NCI-H82 treated with DMSO at 0.1 percent for 48 hours (cell line): ENCODE data around the gene JMJD6.
A peak's percentile ranks its signal among the peaks of the same experiment; 100 is the strongest.

ENCODE experiments used
- DNase-seq: peaks from one replicate; lab custom pipeline; 2025; ENCODE audit not compliant: unreplicated experiment; lab: John Stamatoyannopoulos, UW

JMJD6 gene

GRCh38 chr17:76683011-76683755, 43.2 kb downstream of the JMJD6 start:
- no peak for DNase-seq

GRCh38 chr17:76682296-76682695, 44.1 kb downstream of the JMJD6 start:
- DNase-seq: no peak

- DNase-seq: peak; percentile 17
Measured at GRCh38 chr17:76681222-76682137, 44.9 kb downstream of the JMJD6 start.

GRCh38 chr17:76679239-76679638, 47.2 kb downstream of the JMJD6 start:
- DNase-seq: no peak

- no peak for DNase-seq
Measured at GRCh38 chr17:76678330-76678729, 48.1 kb downstream of the JMJD6 start.

- no peak for DNase-seq
Measured at GRCh38 chr17:76677406-76677805, 49.0 kb downstream of the JMJD6 start.

GRCh38 chr17:76676629-76677028, 49.8 kb downstream of the JMJD6 start:
- DNase-seq: no peak

GRCh38 chr17:76675648-76676047, 50.8 kb downstream of the JMJD6 start:
- DNase-seq: no peak

- no peak for DNase-seq
Measured at GRCh38 chr17:76674600-76674999, 51.8 kb downstream of the JMJD6 start.

GRCh38 chr17:76673729-76674128, 52.7 kb downstream of the JMJD6 start:
- no peak for DNase-seq

GRCh38 chr17:76672892-76673291, 53.5 kb downstream of the JMJD6 start:
- no peak for DNase-seq

- no peak for DNase-seq
Measured at GRCh38 chr17:76672270-76672851, 54.0 kb downstream of the JMJD6 start.

- no peak for DNase-seq
Measured at GRCh38 chr17:76671912-76672262, 54.5 kb downstream of the JMJD6 start.

GRCh38 chr17:76671123-76671911, 55.1 kb downstream of the JMJD6 start:
- DNase-seq: peak; percentile 98

GRCh38 chr17:76670718-76671122, 55.7 kb downstream of the JMJD6 start:
- no peak for DNase-seq

- DNase-seq: no peak
Measured at GRCh38 chr17:76670020-76670717, 56.2 kb downstream of the JMJD6 start.
